GM12892 (cell line): ENCODE measurements around the gene DAGLA.

Experiments used
- POLR2A ChIP-seq: IDR thresholded peaks from 2 replicates; pipeline ENCODE4 v1.6.1; 2011; ENCODE audit warnings: low read depth, low read length, control low read depth
- POLR2AphosphoS5 ChIP-seq: IDR thresholded peaks from 2 replicates; pipeline ENCODE4 v1.6.1; 2011; ENCODE audit warnings: low read depth, low read length, control low read depth

GRCh38 chr11:61727401-61727811 lies 47.2 kb downstream of the DAGLA start:
- TF ChIP-seq POLR2A (no peak), POLR2AphosphoS5 (no peak)
